Neural cell (in vitro differentiated cells): Measurements from ENCODE around the gene CAMK1D.

Source experiments
- TF ChIP-seq, protein P1 (sequence below): fragments of 450-650 bp; IDR thresholded peaks from 2 replicates; pipeline ENCODE4 v1.5.1; 2014; ENCODE audit warnings: antibody characterized with exemption, mild to moderate bottlenecking, moderate library complexity; ENCODE audit not compliant: poor library complexity, severe bottlenecking
- TF ChIP-seq, protein P2 (sequence below): IDR thresholded peaks from 2 replicates; pipeline ENCODE4 v1.6.1; 2012; ENCODE audit warnings: borderline replicate concordance

DNA sequence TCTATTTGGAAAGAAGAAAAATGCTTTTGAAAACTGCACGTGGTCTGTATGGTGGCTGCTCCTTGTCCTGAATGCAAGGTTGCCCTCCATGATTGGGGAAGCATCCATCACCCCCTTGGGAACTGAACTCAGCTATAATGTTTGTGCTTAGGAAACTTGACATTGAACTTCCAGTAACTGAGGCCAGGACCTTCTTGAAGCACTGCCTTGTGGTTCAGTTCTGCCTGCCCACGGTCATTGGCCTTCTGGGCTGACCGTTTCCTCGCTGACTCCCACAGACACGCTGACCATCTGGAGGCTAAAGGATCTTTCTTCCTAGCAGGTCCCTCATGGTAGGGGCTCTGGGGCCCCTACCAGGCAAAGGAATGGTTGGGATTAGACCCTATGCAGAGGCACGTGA is 247.8 kb downstream of the CAMK1D start:
- TF ChIP-seq, protein P1, sequence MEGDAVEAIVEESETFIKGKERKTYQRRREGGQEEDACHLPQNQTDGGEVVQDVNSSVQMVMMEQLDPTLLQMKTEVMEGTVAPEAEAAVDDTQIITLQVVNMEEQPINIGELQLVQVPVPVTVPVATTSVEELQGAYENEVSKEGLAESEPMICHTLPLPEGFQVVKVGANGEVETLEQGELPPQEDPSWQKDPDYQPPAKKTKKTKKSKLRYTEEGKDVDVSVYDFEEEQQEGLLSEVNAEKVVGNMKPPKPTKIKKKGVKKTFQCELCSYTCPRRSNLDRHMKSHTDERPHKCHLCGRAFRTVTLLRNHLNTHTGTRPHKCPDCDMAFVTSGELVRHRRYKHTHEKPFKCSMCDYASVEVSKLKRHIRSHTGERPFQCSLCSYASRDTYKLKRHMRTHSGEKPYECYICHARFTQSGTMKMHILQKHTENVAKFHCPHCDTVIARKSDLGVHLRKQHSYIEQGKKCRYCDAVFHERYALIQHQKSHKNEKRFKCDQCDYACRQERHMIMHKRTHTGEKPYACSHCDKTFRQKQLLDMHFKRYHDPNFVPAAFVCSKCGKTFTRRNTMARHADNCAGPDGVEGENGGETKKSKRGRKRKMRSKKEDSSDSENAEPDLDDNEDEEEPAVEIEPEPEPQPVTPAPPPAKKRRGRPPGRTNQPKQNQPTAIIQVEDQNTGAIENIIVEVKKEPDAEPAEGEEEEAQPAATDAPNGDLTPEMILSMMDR, result no peak
- TF ChIP-seq, protein P2, sequence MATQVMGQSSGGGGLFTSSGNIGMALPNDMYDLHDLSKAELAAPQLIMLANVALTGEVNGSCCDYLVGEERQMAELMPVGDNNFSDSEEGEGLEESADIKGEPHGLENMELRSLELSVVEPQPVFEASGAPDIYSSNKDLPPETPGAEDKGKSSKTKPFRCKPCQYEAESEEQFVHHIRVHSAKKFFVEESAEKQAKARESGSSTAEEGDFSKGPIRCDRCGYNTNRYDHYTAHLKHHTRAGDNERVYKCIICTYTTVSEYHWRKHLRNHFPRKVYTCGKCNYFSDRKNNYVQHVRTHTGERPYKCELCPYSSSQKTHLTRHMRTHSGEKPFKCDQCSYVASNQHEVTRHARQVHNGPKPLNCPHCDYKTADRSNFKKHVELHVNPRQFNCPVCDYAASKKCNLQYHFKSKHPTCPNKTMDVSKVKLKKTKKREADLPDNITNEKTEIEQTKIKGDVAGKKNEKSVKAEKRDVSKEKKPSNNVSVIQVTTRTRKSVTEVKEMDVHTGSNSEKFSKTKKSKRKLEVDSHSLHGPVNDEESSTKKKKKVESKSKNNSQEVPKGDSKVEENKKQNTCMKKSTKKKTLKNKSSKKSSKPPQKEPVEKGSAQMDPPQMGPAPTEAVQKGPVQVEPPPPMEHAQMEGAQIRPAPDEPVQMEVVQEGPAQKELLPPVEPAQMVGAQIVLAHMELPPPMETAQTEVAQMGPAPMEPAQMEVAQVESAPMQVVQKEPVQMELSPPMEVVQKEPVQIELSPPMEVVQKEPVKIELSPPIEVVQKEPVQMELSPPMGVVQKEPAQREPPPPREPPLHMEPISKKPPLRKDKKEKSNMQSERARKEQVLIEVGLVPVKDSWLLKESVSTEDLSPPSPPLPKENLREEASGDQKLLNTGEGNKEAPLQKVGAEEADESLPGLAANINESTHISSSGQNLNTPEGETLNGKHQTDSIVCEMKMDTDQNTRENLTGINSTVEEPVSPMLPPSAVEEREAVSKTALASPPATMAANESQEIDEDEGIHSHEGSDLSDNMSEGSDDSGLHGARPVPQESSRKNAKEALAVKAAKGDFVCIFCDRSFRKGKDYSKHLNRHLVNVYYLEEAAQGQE, result no peak
